OCI-LY1 (cell line): Measurements from ENCODE around the gene HBE1.

Experiments
- CTCF ChIP-seq: fragments of 200-600 bp; sonication (generic), shearing (Covaris generic); IDR thresholded peaks from 2 replicates; pipeline ENCODE4 v1.5.1; 2017; ENCODE audit warnings: mild to moderate bottlenecking, antibody characterized with exemption, low read length, moderate library complexity, mixed read lengths
- EZH2 ChIP-seq: fragments of 200-600 bp; sonication (generic), shearing (Covaris generic); IDR thresholded peaks from 2 replicates; pipeline ENCODE4 v1.8.0; 2017; ENCODE audit warnings: borderline replicate concordance, mixed run types, mild to moderate bottlenecking, antibody characterized with exemption, low read length, moderate library complexity, mixed read lengths

GRCh38 chr11:5223146-5223545 is 46.6 kb downstream of the HBE1 start:
- no peak for TF ChIP-seq CTCF
- TF ChIP-seq EZH2, result no peak
